BLaER1 treated with 17β-estradiol and CSF1 and Interleukin-3, amounts not matched to agents 10 nM and 100 nM (cell line): Measurements from ENCODE around the gene CUX1.
A peak's percentile ranks its signal among the peaks of the same experiment; 100 is the strongest.

ENCODE experiments used
- H3K27ac ChIP-seq, 11 experiments: shearing (Covaris generic); formaldehyde crosslinking; 2 replicates each; pipeline ENCODE4 v1.8.1; 2022
- H3K27me3 ChIP-seq, 11 experiments: shearing (Covaris generic); formaldehyde crosslinking; 2 replicates each; pipeline ENCODE4 v1.8.1; 2022
- H3K36me3 ChIP-seq, 11 experiments: shearing (Covaris generic); formaldehyde crosslinking; 2 replicates each; pipeline ENCODE4 v1.8.1; 2022
- H3K4me1 ChIP-seq, 10 experiments: shearing (Covaris generic); formaldehyde crosslinking; 2 replicates each; pipeline ENCODE4 v1.8.1; 2022
- H3K4me2 ChIP-seq, 11 experiments: shearing (Covaris generic); formaldehyde crosslinking; 2 replicates each; pipeline ENCODE4 v1.8.1; 2022
- H3K4me3 ChIP-seq, 10 experiments: shearing (Covaris generic); formaldehyde crosslinking; 2 replicates each; pipeline ENCODE4 v1.8.1; 2022
- H3K9ac ChIP-seq, 11 experiments: shearing (Covaris generic); formaldehyde crosslinking; 2 replicates each; pipeline ENCODE4 v1.8.1; 2022
- H3K9me3 ChIP-seq, 11 experiments: shearing (Covaris generic); formaldehyde crosslinking; replicated peaks in 1 of 11; 2 replicates each; pipeline ENCODE4 v1.8.1; 2022
- H4K20me1 ChIP-seq, 11 experiments: shearing (Covaris generic); formaldehyde crosslinking; 2 replicates each; pipeline ENCODE4 v1.8.1; 2022
- Cebpa-rat ChIP-seq, 11 experiments: shearing (Covaris generic); IDR thresholded peaks; 2 replicates each; pipeline ENCODE4 v1.8.1; 2022

CUX1 gene

GRCh38 chr7:102234801-102235550 is 417.6 kb downstream of the CUX1 start:
- H3K27me3 ChIP-seq, result no peaks in the 10 kb centered on the region
- H3K36me3 ChIP-seq, result peaks cover 78 to 94% (median 89%) of the 10 kb centered on the region in 11 experiments
- peaks cover 3 to 63% (median 19%) of the 10 kb centered on the region in 11 experiments; a peak in 14 of 22 replicates for H4K20me1 ChIP-seq
- no peak for TF ChIP-seq Cebpa-rat (IDR thresholded peaks at IDR 0.05)
- H3K9ac ChIP-seq, result peak overlapping the region in 3 of 11 experiments; percentile 9 to 18 (median 15); a peak in 1 of 22 replicates
- H3K4me3 ChIP-seq, result no peak overlapping the region
- H3K27ac ChIP-seq, result peak overlapping the region in 2 of 11 experiments; percentile 14 to 18; a peak in 2 of 22 replicates
- H3K9me3 ChIP-seq, result no peaks in the 10 kb centered on the region
- peak overlapping the region in 2 of 11 experiments; percentile 10 to 15; a peak in 2 of 22 replicates for H3K4me2 ChIP-seq
- H3K4me1 ChIP-seq, result peaks cover 0 to 39% (median 7%) of the 10 kb centered on the region in 10 experiments; a peak in 9 of 20 replicates

- Histone ChIP-seq H3K4me2 (no peak overlapping the region), H3K27ac (0 out of 22 replicates have a peak overlapping the region, but pooled peaks of 1 of the 11 experiments have one; percentile 18), H3K36me3 (peaks cover 81 to 96% (median 91%) of the 10 kb centered on the region in 11 experiments), H4K20me1 (peaks cover 3 to 71% (median 18%) of the 10 kb centered on the region in 11 experiments; a peak in 14 of 22 replicates), H3K9me3 (no peaks in the 10 kb centered on the region), H3K4me1 (peaks cover 0 to 43% (median 7%) of the 10 kb centered on the region in 10 experiments; a peak in 9 of 20 replicates), H3K27me3 (no peaks in the 10 kb centered on the region), H3K4me3 (no peak overlapping the region), H3K9ac (peak overlapping the region in 5 of 11 experiments; percentile 0 to 38 (median 1); a peak in 3 of 22 replicates)
- no peak for TF ChIP-seq Cebpa-rat (IDR thresholded peaks at IDR 0.05)
Observed at GRCh38 chr7:102236102-102236501, 418.7 kb downstream of the CUX1 start.

- peaks cover 0 to 43% (median 7%) of the 10 kb centered on the region in 10 experiments; a peak in 9 of 20 replicates for H3K4me1 ChIP-seq
- no peaks in the 10 kb centered on the region for H3K27me3 ChIP-seq
- H3K4me3 ChIP-seq, result no peak overlapping the region
- H3K9ac ChIP-seq, result peak overlapping the region in 4 of 11 experiments; percentile 1 to 38 (median 18); a peak in 2 of 22 replicates
- H3K9me3 ChIP-seq, result no peaks in the 10 kb centered on the region
- no peak overlapping the region for H3K4me2 ChIP-seq
- H3K27ac ChIP-seq, result peak overlapping the region in 2 of 11 experiments; percentile 8 to 18; a peak in 1 of 22 replicates
- peaks cover 3 to 77% (median 18%) of the 10 kb centered on the region in 11 experiments; a peak in 14 of 22 replicates for H4K20me1 ChIP-seq
- TF ChIP-seq Cebpa-rat (IDR thresholded peaks at IDR 0.05), result no peak
- H3K36me3 ChIP-seq, result peaks cover 86 to 96% (median 93%) of the 10 kb centered on the region in 11 experiments
Observed at GRCh38 chr7:102236592-102237287, 419.3 kb downstream of the CUX1 start.

- H3K27ac ChIP-seq, result no peak overlapping the region
- H3K9ac ChIP-seq, result peak overlapping the region in 4 of 11 experiments; percentile 13 to 26 (median 14); a peak in 1 of 22 replicates
- H3K9me3 ChIP-seq, result no peaks in the 10 kb centered on the region
- no peaks in the 10 kb centered on the region for H3K27me3 ChIP-seq
- H3K4me2 ChIP-seq, result no peak overlapping the region
- H3K36me3 ChIP-seq, result peaks cover 87 to 96% (median 93%) of the 10 kb centered on the region in 11 experiments
- no peak overlapping the region for H3K4me3 ChIP-seq
- peaks cover 3 to 65% (median 18%) of the 10 kb centered on the region in 11 experiments; a peak in 14 of 22 replicates for H4K20me1 ChIP-seq
- peaks cover 0 to 36% (median 7%) of the 10 kb centered on the region in 10 experiments; a peak in 9 of 20 replicates for H3K4me1 ChIP-seq
- no peak for TF ChIP-seq Cebpa-rat (IDR thresholded peaks at IDR 0.05)
Observed at GRCh38 chr7:102239206-102239820, 421.9 kb downstream of the CUX1 start.

GRCh38 chr7:102241431-102241830 is 424.0 kb downstream of the CUX1 start:
- H3K4me1 ChIP-seq, result peaks cover 0 to 21% (median 0%) of the 10 kb centered on the region in 10 experiments; a peak in 7 of 20 replicates
- H3K27ac ChIP-seq, result no peak overlapping the region
- H3K4me2 ChIP-seq, result no peak overlapping the region

GRCh38 chr7:102244601-102245000 is 427.2 kb downstream of the CUX1 start:
- H3K4me2 ChIP-seq, result no peak overlapping the region
- H3K4me3 ChIP-seq, result no peak overlapping the region
- H3K36me3 ChIP-seq, result peaks cover 94 to 100% (median 100%) of the 10 kb centered on the region in 11 experiments
- H3K9me3 ChIP-seq, result no peaks in the 10 kb centered on the region
- H4K20me1 ChIP-seq, result peaks cover 0 to 61% (median 8%) of the 10 kb centered on the region in 11 experiments; a peak in 7 of 22 replicates
- H3K4me1 ChIP-seq, result peaks cover 0 to 9% (median 0%) of the 10 kb centered on the region in 10 experiments; a peak in 6 of 20 replicates
- TF ChIP-seq Cebpa-rat (IDR thresholded peaks at IDR 0.05), result no peak
- H3K27ac ChIP-seq, result no peak overlapping the region
- no peak overlapping the region; a peak in 1 of 22 replicates for H3K9ac ChIP-seq
- no peaks in the 10 kb centered on the region for H3K27me3 ChIP-seq

More at GRCh38 chr7:102241431-102241830, 424.0 kb downstream of the CUX1 start:
- no peak overlapping the region for H3K4me3 ChIP-seq
- TF ChIP-seq Cebpa-rat (IDR thresholded peaks at IDR 0.05), result no peak
- no peaks in the 10 kb centered on the region for H3K27me3 ChIP-seq
- H4K20me1 ChIP-seq, result peaks cover 5 to 61% (median 16%) of the 10 kb centered on the region in 11 experiments; a peak in 13 of 22 replicates
- H3K36me3 ChIP-seq, result peaks cover 92 to 98% (median 97%) of the 10 kb centered on the region in 11 experiments
- H3K9me3 ChIP-seq, result no peaks in the 10 kb centered on the region
- H3K9ac ChIP-seq, result no peak overlapping the region

GRCh38 chr7:102248081-102248455 is 430.6 kb downstream of the CUX1 start:
- Histone ChIP-seq H3K9ac (no peak overlapping the region), H3K4me3 (no peak overlapping the region), H3K4me2 (no peak overlapping the region), H4K20me1 (peaks cover 4 to 68% (median 27%) of the 10 kb centered on the region in 11 experiments; a peak in 13 of 22 replicates), H3K36me3 (peaks cover 78 to 95% (median 81%) of the 10 kb centered on the region in 11 experiments), H3K27me3 (no peaks in the 10 kb centered on the region), H3K27ac (no peak overlapping the region), H3K4me1 (peaks cover 0 to 32% (median 28%) of the 10 kb centered on the region in 10 experiments; a peak in 17 of 20 replicates), H3K9me3 (no peaks in the 10 kb centered on the region)
- no peak for TF ChIP-seq Cebpa-rat (IDR thresholded peaks at IDR 0.05)
